Measurements from ENCODE around the gene ZFAND3. TPM values are rescaled to one million over a fixed set of nuclear protein-coding genes. Genes with fewer than 3 reads are reported as not detected.

Gene ZFAND3
- polyA plus RNA-seq, 1 donor (not counting 4 experiments of a cell fraction or from before 2014, with no cell fraction given) = 19.6 TPM

DNA sequence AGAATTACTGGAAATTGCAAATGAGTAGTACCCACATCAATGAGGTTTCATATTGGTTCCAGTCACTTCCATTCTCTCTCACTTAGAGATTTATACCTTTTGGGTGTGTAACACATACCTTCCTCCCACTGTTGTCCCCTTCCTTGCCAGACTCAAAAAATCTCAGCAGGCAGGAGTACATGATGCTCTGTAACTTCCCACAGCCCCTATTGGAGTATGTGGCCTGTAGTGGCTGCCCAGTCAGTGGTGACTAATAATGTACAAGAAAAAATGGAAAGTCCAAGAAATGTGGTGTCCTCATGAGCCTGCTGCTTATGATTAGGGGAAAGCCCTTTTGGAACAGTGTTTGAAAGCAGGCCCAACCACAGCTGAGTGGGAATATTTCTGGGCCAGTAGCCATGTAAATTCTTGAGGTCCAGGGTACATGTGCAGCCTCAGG lies 312.0 kb downstream of the ZFAND3 start:
- H3K4me2 ChIP-seq (ENCODE audit: control insufficient read depth, extremely low read depth, insufficient read depth, low read depth, low read length) = no peak overlapping the region
- no peaks in the 10 kb centered on the region for H3K9me1 ChIP-seq (ENCODE audit: control insufficient read depth, extremely low read depth, insufficient read depth, low read length)
- peaks cover 22% of the 10 kb centered on the region for H3K79me2 ChIP-seq (ENCODE audit: control insufficient read depth, insufficient read depth, low read length)
- H3K27me3 ChIP-seq (ENCODE audit: control insufficient read depth, extremely low read depth, insufficient read depth, low read length) = no peaks in the 10 kb centered on the region
- no peaks in the 10 kb centered on the region for H3K4me1 ChIP-seq (ENCODE audit: control insufficient read depth, extremely low read depth, insufficient read depth, low read length)
- H4K20me1 ChIP-seq (ENCODE audit: control insufficient read depth, extremely low read depth, insufficient read depth, low read length) = no peaks in the 10 kb centered on the region
- no peak for DNase-seq (ENCODE audit: low read depth, low spot score)
- no peaks in the 10 kb centered on the region for H3K9me3 ChIP-seq (ENCODE audit: control insufficient read depth, low read depth, low read length)
- H2AFZ ChIP-seq (ENCODE audit: control insufficient read depth, low read length) = no peak overlapping the region
- peaks cover 0 to 9% of the 10 kb centered on the region in 2 experiments for H3K36me3 ChIP-seq (ENCODE audit: control insufficient read depth in 2 of 2, extremely low read depth in 1 of 2, insufficient read depth in 2 of 2, low read length in 2 of 2)
- no peak overlapping the region for H3K9ac ChIP-seq (ENCODE audit: control insufficient read depth, extremely low read depth, insufficient read depth, low read length)
- no peak overlapping the region for H3K27ac ChIP-seq (ENCODE audit: control insufficient read depth, insufficient read depth, low read length)
- dilution Hi-C loops (cut with MboI; ENCODE audit: extremely low pct_ligation_motif_present, low sequenced_read_pairs) = no loop called here
- no peak for FAIRE-seq
- no peak for TF ChIP-seq EZH2 (IDR thresholded peaks at IDR 0.05; ENCODE audit: low read length)
- TF ChIP-seq, protein P1, sequence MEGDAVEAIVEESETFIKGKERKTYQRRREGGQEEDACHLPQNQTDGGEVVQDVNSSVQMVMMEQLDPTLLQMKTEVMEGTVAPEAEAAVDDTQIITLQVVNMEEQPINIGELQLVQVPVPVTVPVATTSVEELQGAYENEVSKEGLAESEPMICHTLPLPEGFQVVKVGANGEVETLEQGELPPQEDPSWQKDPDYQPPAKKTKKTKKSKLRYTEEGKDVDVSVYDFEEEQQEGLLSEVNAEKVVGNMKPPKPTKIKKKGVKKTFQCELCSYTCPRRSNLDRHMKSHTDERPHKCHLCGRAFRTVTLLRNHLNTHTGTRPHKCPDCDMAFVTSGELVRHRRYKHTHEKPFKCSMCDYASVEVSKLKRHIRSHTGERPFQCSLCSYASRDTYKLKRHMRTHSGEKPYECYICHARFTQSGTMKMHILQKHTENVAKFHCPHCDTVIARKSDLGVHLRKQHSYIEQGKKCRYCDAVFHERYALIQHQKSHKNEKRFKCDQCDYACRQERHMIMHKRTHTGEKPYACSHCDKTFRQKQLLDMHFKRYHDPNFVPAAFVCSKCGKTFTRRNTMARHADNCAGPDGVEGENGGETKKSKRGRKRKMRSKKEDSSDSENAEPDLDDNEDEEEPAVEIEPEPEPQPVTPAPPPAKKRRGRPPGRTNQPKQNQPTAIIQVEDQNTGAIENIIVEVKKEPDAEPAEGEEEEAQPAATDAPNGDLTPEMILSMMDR (optimal IDR thresholded peaks at IDR 0.05 in 1 of 3, IDR thresholded peaks at IDR 0.05 in 1 of 3, conservative IDR thresholded peaks at IDR 0.05 in 1 of 3; ENCODE audit: extremely low read depth in 1 of 3, insufficient read depth in 2 of 3, low read length in 3 of 3) = no peak
- no peak overlapping the region for H3K4me3 ChIP-seq (ENCODE audit: control insufficient read depth in 2 of 3, extremely low read depth in 1 of 3, insufficient read depth in 2 of 3, low read depth in 1 of 3, low read length in 3 of 3)

GRCh38 chr6:38133932-38134703 lies 314.6 kb downstream of the ZFAND3 start:
- H3K36me3 ChIP-seq (ENCODE audit: control insufficient read depth in 2 of 2, extremely low read depth in 1 of 2, insufficient read depth in 2 of 2, low read length in 2 of 2) = peaks cover 0 to 7% of the 10 kb centered on the region in 2 experiments

More at GRCh38 chr6:38133932-38134703, 314.6 kb downstream of the ZFAND3 start:
- FAIRE-seq = no peak
- no peak for TF ChIP-seq EZH2 (IDR thresholded peaks at IDR 0.05; ENCODE audit: low read length)
- TF ChIP-seq, protein P1 (optimal IDR thresholded peaks at IDR 0.05 in 1 of 3, IDR thresholded peaks at IDR 0.05 in 1 of 3, conservative IDR thresholded peaks at IDR 0.05 in 1 of 3; ENCODE audit: extremely low read depth in 1 of 3, insufficient read depth in 2 of 3, low read length in 3 of 3) = no peak
- dilution Hi-C loops (cut with MboI; ENCODE audit: extremely low pct_ligation_motif_present, low sequenced_read_pairs) = no loop called here
- no peak overlapping the region for H3K4me2 ChIP-seq (ENCODE audit: control insufficient read depth, extremely low read depth, insufficient read depth, low read depth, low read length)
- no peak overlapping the region for H3K4me3 ChIP-seq (ENCODE audit: control insufficient read depth in 2 of 3, extremely low read depth in 1 of 3, insufficient read depth in 2 of 3, low read depth in 1 of 3, low read length in 3 of 3)
- H3K27ac ChIP-seq (ENCODE audit: control insufficient read depth, insufficient read depth, low read length) = no peak overlapping the region
- no peak for DNase-seq (ENCODE audit: low read depth, low spot score)
- no peaks in the 10 kb centered on the region for H3K4me1 ChIP-seq (ENCODE audit: control insufficient read depth, extremely low read depth, insufficient read depth, low read length)
- no peak overlapping the region for H2AFZ ChIP-seq (ENCODE audit: control insufficient read depth, low read length)
- no peaks in the 10 kb centered on the region for H3K9me1 ChIP-seq (ENCODE audit: control insufficient read depth, extremely low read depth, insufficient read depth, low read length)
- H3K9me3 ChIP-seq (ENCODE audit: control insufficient read depth, low read depth, low read length) = no peaks in the 10 kb centered on the region
- H4K20me1 ChIP-seq (ENCODE audit: control insufficient read depth, extremely low read depth, insufficient read depth, low read length) = peaks cover 3% of the 10 kb centered on the region
- H3K9ac ChIP-seq (ENCODE audit: control insufficient read depth, extremely low read depth, insufficient read depth, low read length) = no peak overlapping the region
- H3K79me2 ChIP-seq (ENCODE audit: control insufficient read depth, insufficient read depth, low read length) = peaks cover 11% of the 10 kb centered on the region
- H3K27me3 ChIP-seq (ENCODE audit: control insufficient read depth, extremely low read depth, insufficient read depth, low read length) = no peaks in the 10 kb centered on the region

Data from keratinocyte (primary cell).